Retinal pigment epithelial cell (primary cell): ENCODE data around the gene BCAN.
A peak's percentile ranks its signal among the peaks of the same experiment; 100 is the strongest.

Source experiments
- DNase-seq: peaks from one replicate; pipeline ENCODE4 v3.0.0-alpha.2; 2010; ENCODE audit warnings: low read depth
- H3K4me3 ChIP-seq: 2 replicates; pipeline ENCODE4 v1.5.1; 2011; ENCODE audit warnings: mild to moderate bottlenecking, low read length, control low read depth, moderate library complexity
- CTCF ChIP-seq: conservative IDR thresholded peaks from 2 replicates; pipeline ENCODE4 v1.5.1; 2011; ENCODE audit warnings: low read depth, low read length, control low read depth, inconsistent platforms

The BCAN gene

GRCh38 chr1:156694690-156694962, 52.7 kb downstream of the BCAN start:
- TF ChIP-seq CTCF: no peak

GRCh38 chr1:156696755-156697154, 54.8 kb downstream of the BCAN start:
- H3K4me3 ChIP-seq: no peak overlapping the region
- no peak for TF ChIP-seq CTCF
- DNase-seq: no peak

More at GRCh38 chr1:156694690-156694962, 52.7 kb downstream of the BCAN start:
- no peak for DNase-seq
- H3K4me3 ChIP-seq: no peak overlapping the region

GRCh38 chr1:156697481-156697880, 55.6 kb downstream of the BCAN start:
- no peak for DNase-seq
- TF ChIP-seq CTCF: no peak
- no peak overlapping the region for H3K4me3 ChIP-seq

- H3K4me3 ChIP-seq: no peak overlapping the region
- no peak for DNase-seq
- TF ChIP-seq CTCF: no peak
These were observed 57.1 kb downstream of the BCAN start for GRCh38 chr1:156698995-156699394.

- DNase-seq: no peak
- H3K4me3 ChIP-seq: no peak overlapping the region
- TF ChIP-seq CTCF: no peak
These were observed 59.0 kb downstream of the BCAN start for GRCh38 chr1:156700736-156701531.

GRCh38 chr1:156703336-156703735, 61.4 kb downstream of the BCAN start:
- DNase-seq: no peak
- no peak for TF ChIP-seq CTCF
- H3K4me3 ChIP-seq: peak overlapping the region; percentile 54

- no peak for TF ChIP-seq CTCF
- DNase-seq: no peak
- peak overlapping the region; percentile 54 for H3K4me3 ChIP-seq
These were observed 61.8 kb downstream of the BCAN start for GRCh38 chr1:156703741-156704140.
